Dermis microvascular lymphatic vessel endothelial cell (primary cell): ENCODE results near the gene TSPAN16. TPM values are rescaled to one million over a fixed set of nuclear protein-coding genes. Genes with fewer than 3 reads are reported as not detected.

ENCODE experiments used
- DNase-seq, 2 donors: peaks; one replicate each; pipeline versions ENCODE4 v3.0.0 to v3.0.0-alpha.2; 2010; ENCODE audit warnings: low read depth in 2 of 2
- total RNA-seq: library from RNA; depleted of rRNA; stranded (reverse); fragments of >200 nt; gene quantifications from 2 replicates; pipeline ENCODE4 v1.2.1, GENCODE V29; 2014

Gene TSPAN16
- total RNA-seq, 1 donor from 2014 or later: not detected

DNA sequence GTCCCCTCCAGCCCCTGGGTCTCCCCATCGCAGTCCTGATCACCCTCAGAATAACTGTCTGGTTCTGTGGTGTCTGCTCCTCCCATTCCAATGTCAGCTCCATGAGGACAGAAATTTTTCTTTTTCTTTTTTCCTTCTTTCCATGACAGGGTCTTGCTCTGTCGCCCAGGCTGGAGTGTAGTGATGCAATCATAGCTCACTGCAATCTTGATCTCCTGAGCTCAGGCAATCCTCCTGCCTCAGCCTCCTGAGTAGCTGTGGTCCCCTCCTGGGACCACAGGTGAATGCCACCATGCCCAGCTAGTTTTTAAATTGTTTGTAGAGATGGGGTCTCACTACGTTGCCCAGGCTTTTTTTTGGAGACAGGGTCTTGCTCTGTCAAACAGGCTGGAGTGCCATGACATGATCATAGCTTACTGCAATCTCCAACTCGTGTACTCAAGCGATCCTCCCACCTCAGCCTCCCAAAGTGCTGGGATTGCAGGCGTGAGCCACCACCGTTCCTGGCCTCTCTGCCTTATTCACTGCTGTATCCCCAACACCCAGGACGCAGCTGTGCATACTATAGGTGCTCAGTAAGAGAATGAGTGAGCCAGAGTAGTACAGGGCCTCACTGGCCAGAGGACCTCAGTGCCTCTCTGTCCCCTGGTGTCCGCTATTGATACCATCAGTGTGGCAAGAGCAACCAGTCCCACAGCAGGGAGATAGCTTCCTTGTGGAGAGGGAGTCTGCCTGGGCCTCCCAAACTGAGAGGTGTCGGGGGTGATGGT is 28.5 kb upstream of the TSPAN16 start:
- DNase-seq: no peak

GRCh38 chr19:11268783-11269267 is 27.1 kb upstream of the TSPAN16 start:
- peak; percentile 100 for DNase-seq

DNA sequence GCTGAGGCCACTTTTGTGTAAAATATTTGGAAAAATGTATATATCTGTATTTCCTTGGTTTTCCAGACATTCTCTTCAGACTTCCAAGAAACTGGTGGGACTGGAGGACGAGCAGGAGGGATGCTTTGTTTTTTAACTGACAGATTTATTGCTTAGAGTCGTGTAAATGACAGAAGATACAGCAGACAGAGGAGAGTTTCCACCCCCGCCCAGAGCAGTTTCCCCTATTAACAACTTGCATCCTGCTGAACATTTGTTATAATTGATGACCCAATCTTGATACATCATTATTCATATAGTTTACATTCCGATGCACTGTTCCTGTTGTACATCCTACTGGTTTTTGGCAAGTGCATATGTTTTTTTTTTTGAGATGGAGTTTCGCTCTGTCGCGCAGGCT is 26.6 kb upstream of the TSPAN16 start:
- DNase-seq: peak; percentile 95 to 97

DNA sequence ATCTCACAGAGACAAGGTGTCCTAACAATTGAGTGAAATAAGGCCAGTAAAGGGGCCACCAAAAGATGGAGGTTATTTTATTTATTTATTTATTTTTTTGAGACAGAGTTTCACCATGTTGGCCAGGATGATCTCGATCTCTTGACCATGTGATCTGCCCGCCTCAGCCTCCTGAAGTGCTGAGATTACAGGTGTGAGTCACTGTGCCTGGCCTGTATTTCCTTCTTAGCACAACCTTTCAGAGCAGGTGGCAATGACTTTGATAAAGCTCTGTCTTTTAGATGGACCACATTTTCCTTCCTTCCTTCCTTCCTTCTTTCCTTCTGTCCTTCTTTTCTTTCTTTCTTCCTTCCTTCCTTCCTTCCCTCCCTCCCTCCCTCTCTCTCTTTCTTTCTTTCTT is 22.7 kb upstream of the TSPAN16 start:
- no peak for DNase-seq

GRCh38 chr19:11273989-11274388 is 22.0 kb upstream of the TSPAN16 start:
- no peak for DNase-seq

- DNase-seq: no peak
Measured at GRCh38 chr19:11274533-11275086, 21.4 kb upstream of the TSPAN16 start.

DNA sequence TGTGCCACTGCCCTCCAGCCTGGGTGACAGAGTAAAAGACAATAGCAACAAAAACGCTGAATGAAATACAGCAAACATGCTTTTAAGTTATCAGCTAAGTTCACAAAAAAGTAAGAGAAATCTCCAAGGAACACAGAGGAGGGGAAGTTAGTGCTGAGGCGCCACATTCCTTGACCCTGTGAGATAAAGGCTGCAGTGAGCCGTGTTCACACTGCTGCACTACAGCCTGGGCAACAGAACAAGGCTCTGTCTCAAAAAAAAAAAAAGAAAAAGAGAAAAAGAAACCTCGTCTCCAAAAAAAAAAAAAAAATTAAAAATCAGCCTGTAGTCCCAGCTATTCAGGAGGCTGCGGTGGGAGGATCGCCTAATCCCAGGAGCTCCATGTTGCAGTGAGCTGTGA is 17.3 kb upstream of the TSPAN16 start:
- no peak for DNase-seq

DNA sequence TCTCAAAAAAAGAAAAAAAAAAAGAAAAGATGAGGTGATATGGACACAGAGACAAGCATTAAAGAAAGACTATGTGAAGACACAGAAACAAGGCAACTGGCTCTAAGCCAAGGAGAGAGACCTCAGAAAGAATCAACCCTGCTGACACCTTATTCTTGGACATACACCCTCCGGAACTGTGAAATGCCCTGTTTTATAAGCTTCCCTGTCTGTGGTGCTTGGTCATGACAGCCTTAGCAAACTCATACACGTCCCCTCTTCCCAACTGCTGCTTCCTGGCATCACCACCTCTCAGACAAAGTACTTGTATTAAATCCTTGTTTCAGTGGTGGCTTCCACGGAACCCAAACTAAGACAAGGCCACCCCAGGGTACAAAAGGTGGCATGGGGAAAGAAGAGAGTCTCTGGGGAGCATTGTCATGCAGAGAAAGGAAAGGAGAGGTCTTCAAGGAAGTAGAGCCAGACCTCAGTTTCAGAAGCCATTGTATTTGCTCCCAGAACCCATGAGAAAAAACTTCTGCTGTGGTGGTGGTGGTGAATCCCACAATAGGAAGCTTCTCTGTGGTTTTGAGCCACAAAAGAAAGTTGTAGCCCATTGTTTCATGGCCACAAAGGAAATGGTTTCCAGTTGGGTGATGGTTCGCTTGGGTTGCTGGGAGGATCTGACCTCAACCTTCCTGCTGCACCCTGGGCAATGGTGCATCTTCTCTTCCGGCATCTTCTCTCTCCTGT is 16.3 kb upstream of the TSPAN16 start:
- peak in 1 of 2 donors; percentile 48 for DNase-seq

- no peak for DNase-seq
Measured at GRCh38 chr19:11281356-11282049, 14.5 kb upstream of the TSPAN16 start.

DNA sequence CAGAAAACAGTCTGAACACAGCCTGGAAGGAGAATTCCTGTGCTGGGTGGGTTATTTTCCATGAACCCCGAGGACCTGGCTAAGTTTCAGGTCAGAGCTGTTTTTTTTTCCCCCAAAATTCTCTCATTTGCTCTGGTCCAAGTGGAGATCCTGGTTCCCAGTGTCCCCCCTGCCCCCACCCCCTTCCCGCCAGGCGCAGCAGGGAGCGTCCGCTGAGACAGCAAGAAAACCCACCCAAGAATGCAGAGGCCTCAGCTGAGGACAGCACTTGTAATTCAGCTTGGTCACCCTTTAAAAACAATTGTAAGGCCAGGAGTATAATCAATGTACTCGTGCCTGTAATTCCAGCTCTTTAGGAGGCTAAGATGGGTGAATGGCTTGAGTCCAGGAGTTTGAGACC is 11.4 kb upstream of the TSPAN16 start:
- DNase-seq: no peak

- peak; percentile 37 to 76 for DNase-seq
Measured at GRCh38 chr19:11286312-11286974, 9.5 kb upstream of the TSPAN16 start.

DNA sequence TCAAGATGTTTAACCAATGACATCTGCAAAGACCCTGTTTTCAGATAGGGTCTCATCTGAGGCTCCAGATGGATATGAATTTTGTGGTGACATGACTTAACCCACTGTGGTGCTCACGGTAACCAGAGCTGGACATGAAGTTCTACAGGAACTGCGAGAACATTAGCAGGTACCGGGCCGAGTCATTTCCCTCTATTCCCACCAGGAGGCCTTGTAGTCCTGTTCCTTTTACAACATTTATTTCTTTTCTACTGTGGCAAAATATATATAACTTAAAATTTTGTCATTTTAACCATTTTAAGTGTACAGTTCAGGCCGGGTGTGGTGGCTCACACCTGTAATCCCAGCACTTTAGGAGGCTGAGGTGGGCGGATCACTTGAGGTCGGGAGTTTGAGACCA is 7.6 kb upstream of the TSPAN16 start:
- DNase-seq: peak in 1 of 2 donors; percentile 56

GRCh38 chr19:11290256-11290655 is 5.7 kb upstream of the TSPAN16 start:
- DNase-seq: no peak

- DNase-seq: no peak
Measured at GRCh38 chr19:11291415-11291814, 4.5 kb upstream of the TSPAN16 start.

DNA sequence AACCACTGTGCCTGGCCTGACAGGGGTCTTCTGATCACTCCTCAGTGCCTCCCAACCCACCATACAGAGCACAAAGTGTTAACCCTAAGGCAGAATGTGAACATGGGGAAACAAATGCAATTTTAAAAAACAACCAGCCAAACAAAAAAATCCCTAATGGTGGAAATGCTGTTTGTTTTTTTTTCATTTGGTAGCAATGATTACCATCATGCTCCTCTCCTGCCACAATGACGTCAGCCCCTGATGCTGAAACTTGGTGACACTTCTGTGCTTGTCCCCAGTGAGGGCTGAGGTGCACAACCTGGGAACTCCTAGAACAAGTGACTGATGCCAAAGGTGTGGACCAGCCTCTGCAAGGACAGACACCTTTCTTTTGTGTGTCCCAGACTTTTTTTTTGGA is 4.0 kb upstream of the TSPAN16 start:
- no peak for DNase-seq

- DNase-seq: peak; percentile 59 to 85
Measured at GRCh38 chr19:11293433-11294389, 2.2 kb upstream of the TSPAN16 start.

- DNase-seq: no peak
Measured at GRCh38 chr19:11295180-11295579, 780 bp upstream of the TSPAN16 start.

GRCh38 chr19:11296264-11296663 is 304 bp downstream of the TSPAN16 start:
- DNase-seq: no peak

DNA sequence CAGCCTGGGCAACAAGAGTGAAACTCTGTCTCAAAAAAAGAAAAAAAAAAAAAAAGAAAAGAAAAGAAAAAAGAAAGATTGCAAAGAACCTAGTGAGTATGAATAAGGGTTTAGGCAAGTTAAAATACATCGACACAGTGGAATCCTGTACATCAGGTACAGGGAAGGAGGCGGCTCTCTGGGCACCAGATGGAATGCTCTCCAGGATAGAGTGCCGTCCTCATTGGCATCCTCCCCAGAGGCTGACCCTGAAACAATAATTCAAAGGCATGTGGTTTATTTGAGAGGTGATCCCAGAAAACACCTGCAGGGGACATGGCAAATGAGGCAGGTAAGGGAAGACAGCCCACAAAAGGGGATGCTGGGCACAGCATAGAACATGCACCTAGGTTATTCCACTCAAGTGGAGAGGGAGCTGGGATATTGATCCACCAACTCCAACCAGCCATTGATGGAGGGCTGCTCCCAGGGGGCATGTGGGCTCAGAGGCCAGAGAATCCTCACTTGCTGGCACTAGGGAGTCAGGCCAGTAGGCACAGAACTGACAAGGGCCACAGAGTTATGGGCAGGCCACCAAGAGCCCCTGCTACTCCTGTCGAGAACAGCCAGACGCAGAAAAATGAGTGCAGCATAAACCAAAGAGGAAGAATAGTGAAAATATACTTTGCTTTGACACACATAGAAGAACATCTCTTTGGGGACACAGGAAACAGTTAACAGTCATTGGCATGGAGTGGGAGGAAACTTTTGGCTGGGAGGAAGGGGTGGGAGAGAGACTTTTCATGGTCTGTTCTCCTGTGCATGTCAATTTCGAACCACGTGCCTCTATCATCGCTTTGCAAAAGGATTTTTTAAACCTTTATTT is 4.2 kb downstream of the TSPAN16 start:
- DNase-seq: no peak
